Neural progenitor cell (in vitro differentiated cells): ENCODE results near the gene SLX4IP.

ENCODE experiments used
- EZH2 ChIP-seq: fragments of 200-600 bp; sonication (generic); IDR thresholded peaks from 2 replicates; pipeline ENCODE4 v1.6.1; 2017; ENCODE audit warnings: antibody characterized with exemption, mild to moderate bottlenecking, moderate library complexity
- EZH2phosphoT487 ChIP-seq: fragments of 200-600 bp; sonication (generic); IDR thresholded peaks from 2 replicates; pipeline ENCODE4 v1.6.1; 2017; ENCODE audit warnings: antibody characterized with exemption
- TF ChIP-seq, protein P1 (sequence below): fragments of 200-600 bp; sonication (generic); IDR thresholded peaks from 2 replicates; pipeline ENCODE4 v1.5.1; 2017; ENCODE audit warnings: antibody characterized with exemption, mild to moderate bottlenecking

DNA sequence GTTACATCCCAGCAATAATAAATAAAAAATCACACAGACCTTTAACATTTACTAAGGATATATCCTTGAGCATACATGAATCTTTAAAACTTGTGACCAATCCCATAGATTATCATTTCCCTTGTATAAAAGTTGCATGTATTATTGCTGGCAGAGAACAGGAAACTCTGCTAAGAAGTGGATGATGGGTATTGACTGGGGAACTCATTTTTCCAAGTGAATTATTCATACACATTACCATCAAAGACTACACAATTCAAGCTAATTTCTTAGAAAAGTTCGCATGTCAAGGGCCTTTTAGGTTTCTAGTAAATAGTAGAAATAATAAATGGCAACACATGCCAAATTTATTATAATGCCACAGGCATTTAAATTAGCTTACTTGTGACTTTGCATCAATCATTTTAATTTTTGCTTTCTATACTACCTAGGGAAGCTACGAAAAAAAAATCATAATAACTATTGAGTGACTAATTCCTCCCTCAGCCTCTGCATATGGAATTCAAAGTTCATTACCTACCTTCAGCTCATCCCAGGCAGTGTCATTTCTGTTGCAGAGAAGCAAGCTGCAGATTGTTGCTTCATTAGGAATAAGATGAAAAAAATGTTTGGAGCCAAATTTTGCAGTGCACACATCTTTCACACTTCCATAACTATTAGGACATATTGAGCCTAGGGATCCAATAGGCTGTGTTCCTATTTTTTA is 26.8 kb upstream of the SLX4IP start:
- TF ChIP-seq, protein P1, sequence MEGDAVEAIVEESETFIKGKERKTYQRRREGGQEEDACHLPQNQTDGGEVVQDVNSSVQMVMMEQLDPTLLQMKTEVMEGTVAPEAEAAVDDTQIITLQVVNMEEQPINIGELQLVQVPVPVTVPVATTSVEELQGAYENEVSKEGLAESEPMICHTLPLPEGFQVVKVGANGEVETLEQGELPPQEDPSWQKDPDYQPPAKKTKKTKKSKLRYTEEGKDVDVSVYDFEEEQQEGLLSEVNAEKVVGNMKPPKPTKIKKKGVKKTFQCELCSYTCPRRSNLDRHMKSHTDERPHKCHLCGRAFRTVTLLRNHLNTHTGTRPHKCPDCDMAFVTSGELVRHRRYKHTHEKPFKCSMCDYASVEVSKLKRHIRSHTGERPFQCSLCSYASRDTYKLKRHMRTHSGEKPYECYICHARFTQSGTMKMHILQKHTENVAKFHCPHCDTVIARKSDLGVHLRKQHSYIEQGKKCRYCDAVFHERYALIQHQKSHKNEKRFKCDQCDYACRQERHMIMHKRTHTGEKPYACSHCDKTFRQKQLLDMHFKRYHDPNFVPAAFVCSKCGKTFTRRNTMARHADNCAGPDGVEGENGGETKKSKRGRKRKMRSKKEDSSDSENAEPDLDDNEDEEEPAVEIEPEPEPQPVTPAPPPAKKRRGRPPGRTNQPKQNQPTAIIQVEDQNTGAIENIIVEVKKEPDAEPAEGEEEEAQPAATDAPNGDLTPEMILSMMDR: no peak
- TF ChIP-seq EZH2 (no peak), EZH2phosphoT487 (no peak)
